NCI-H345 (cell line): Measurements from ENCODE around the gene CYP2R1.
"Not testable (repeated sequence)": the region's sequence is repeated elsewhere in the genome, so short reads cannot be mapped to it uniquely, and the experiment has no call there.

Experiments used
- DNase-seq: peaks from one replicate; lab custom pipeline; 2025; lab: John Stamatoyannopoulos, UW

Gene CYP2R1

GRCh38 chr11:14892577-14892976, 546 bp upstream of the CYP2R1 start:
- DNase-seq: no peak

- DNase-seq: peak; percentile 93
These were observed 642 bp downstream of the CYP2R1 start for GRCh38 chr11:14891143-14892035.

- DNase-seq: no peak
These were observed 5.5 kb downstream of the CYP2R1 start for GRCh38 chr11:14886513-14886912.

GRCh38 chr11:14884667-14885273, 7.3 kb downstream of the CYP2R1 start:
- DNase-seq: no peak

- DNase-seq: not testable (repeated sequence)
These were observed 8.3 kb downstream of the CYP2R1 start for GRCh38 chr11:14883683-14884082.

GRCh38 chr11:14882196-14882595, 9.8 kb downstream of the CYP2R1 start:
- DNase-seq: no peak

- DNase-seq: no peak
These were observed 10.3 kb downstream of the CYP2R1 start for GRCh38 chr11:14881576-14882193.

- no peak for DNase-seq
These were observed 16.9 kb downstream of the CYP2R1 start for GRCh38 chr11:14875163-14875562.

GRCh38 chr11:14873632-14874031, 18.4 kb downstream of the CYP2R1 start:
- DNase-seq: no peak

GRCh38 chr11:14872032-14872431, 20.0 kb downstream of the CYP2R1 start:
- no peak for DNase-seq

GRCh38 chr11:14863775-14864174, 28.3 kb downstream of the CYP2R1 start:
- not testable (repeated sequence) for DNase-seq

GRCh38 chr11:14861680-14862079, 30.4 kb downstream of the CYP2R1 start:
- DNase-seq: no peak

GRCh38 chr11:14860511-14860910, 31.5 kb downstream of the CYP2R1 start:
- DNase-seq: no peak

- DNase-seq: no peak
These were observed 33.6 kb downstream of the CYP2R1 start for GRCh38 chr11:14858404-14858803.

GRCh38 chr11:14857621-14858020, 34.4 kb downstream of the CYP2R1 start:
- no peak for DNase-seq

- DNase-seq: no peak
These were observed 36.1 kb downstream of the CYP2R1 start for GRCh38 chr11:14855890-14856289.

GRCh38 chr11:14854057-14854456, 38.0 kb downstream of the CYP2R1 start:
- DNase-seq: no peak

GRCh38 chr11:14852571-14853177, 39.4 kb downstream of the CYP2R1 start:
- peak; percentile 12 for DNase-seq

- no peak for DNase-seq
These were observed 50.0 kb downstream of the CYP2R1 start for GRCh38 chr11:14842002-14842401.

- no peak for DNase-seq
These were observed 56.2 kb downstream of the CYP2R1 start for GRCh38 chr11:14835496-14836492.
